NCI-H2196 treated with DMSO at 0.1 percent for 48 hours (cell line): ENCODE measurements around the gene VWA7.
A peak's percentile ranks its signal among the peaks of the same experiment; 100 is the strongest.

ENCODE experiments used
- DNase-seq: peaks from one replicate; lab custom pipeline; 2025; ENCODE audit not compliant: unreplicated experiment; lab: John Stamatoyannopoulos, UW

VWA7 gene

DNA sequence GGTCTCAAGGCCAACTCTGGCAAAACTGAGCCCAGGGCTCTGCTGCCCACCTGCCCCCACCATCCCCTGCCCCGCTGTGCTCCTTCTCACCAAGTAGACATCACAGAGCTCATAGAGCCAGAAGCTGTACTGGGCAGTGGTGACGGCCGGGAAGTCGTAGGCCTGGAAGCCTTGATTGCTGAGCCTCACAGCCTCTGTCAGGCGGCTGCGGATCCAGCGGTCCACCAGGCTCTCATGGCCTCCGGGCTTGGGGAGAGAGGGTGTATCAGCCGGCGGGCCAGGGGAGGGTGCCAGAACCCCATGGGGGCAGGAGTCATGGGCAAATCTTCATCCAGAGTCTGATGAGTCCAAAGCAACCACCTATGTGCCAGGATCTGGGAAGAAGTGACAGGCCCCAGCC is 2.8 kb upstream of the VWA7 start:
- DNase-seq, result no peak

DNA sequence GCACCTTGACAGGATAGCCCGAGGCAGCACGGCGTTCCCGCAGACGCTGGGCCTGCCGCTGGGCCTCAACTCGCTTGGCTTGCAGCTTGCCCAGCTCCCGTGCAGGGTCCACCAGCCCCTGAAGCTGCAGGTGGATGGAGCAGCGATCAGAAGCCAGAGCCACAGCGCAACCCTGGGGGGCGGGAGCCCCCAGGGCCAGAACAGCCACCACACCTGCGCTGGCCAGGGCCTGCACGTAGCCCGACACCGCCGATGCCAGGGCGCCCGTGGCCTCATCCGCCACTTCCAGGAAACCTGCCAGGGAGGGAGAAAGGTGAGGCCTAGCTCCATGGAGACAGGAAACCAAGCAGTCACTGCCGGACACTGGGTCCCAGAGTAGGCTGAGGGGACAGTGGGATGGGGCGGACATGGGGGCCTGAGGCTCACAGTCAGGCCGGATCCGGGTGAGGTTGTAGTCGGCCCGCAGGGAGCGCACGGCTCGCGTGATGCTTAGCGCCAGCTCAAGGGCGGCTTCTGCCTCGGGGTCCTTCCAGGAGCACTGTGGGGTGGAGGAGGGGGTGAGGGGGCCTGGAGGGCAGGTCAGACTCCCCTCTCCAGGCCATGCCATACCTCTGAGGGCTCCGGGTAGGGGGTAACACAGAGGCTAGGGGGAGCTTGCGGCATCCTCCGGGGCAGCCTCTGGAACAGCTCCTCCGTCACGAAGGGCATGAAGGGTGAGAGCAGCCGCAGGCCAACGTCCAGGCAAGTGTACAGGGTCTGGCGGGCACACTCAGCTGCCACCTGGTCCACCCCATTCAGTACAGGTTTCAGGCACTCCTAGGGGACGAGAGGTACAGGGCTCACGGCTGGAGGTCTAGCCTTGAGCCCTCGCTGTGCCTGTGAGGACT is 2.1 kb upstream of the VWA7 start:
- no peak for DNase-seq

DNA sequence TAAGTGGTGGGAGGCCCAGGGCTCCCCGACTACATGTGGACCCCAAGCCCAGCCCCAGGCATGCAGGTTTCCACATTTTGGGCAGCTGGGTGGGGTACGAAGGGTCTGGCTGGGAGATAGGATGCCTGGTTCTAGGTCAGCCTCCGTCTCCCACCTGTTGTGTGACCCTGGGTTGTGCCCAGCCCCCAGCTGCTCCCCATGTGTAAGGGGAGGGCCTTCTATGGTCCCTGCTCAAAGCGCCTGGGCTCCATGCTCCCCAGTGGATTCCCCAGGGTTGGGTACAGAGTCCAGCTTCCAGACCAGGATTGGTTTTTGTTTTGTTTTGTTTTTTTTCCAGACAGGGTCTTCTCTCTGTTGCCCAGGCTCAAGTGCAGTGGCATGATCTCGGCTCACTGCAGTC is 1.1 kb upstream of the VWA7 start:
- DNase-seq, result no peak

DNA sequence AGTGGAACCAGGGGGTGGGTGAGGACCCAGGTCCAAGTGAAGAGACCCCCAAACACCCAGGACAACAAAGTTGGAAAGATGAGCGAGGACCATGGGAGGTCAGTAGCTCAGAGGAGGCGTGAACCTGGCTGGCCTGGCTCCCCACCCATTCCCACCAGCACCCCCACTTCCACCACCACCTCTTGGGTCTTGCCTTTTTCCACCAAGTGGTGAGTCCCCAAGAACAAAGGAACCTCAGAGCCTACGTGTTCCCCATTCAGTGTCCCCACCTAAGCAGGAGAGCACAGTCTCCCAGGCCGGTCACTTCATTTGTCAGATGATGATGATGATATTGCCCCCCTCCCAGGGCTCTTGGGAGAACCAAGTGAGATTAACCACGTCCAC is 531 bp upstream of the VWA7 start:
- no peak for DNase-seq

DNA sequence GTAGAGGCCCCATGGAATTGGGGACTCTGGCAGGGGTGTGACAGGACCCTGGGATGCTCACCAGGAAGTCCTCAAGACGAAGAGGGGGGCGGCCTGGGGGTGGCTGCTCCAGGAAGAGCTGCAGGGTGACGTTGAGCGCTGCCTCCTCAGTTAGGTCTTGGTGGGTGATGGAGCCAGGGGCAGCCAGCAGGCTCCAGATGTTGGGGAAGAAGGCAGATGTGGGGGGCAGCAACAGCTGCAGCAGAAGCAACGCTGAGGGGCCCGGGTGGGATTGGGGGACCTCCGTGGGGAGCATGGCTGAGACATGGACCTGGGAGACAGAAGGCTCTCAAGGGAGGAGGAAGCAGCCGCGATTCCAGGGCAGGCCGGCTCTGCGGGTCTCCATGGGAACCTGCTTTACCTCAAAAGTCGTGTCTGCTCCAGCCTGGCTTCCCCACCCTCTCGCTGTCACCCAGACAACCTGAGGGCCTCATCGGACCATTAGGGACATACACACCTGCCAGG is 591 bp downstream of the VWA7 start:
- no peak for DNase-seq

DNA sequence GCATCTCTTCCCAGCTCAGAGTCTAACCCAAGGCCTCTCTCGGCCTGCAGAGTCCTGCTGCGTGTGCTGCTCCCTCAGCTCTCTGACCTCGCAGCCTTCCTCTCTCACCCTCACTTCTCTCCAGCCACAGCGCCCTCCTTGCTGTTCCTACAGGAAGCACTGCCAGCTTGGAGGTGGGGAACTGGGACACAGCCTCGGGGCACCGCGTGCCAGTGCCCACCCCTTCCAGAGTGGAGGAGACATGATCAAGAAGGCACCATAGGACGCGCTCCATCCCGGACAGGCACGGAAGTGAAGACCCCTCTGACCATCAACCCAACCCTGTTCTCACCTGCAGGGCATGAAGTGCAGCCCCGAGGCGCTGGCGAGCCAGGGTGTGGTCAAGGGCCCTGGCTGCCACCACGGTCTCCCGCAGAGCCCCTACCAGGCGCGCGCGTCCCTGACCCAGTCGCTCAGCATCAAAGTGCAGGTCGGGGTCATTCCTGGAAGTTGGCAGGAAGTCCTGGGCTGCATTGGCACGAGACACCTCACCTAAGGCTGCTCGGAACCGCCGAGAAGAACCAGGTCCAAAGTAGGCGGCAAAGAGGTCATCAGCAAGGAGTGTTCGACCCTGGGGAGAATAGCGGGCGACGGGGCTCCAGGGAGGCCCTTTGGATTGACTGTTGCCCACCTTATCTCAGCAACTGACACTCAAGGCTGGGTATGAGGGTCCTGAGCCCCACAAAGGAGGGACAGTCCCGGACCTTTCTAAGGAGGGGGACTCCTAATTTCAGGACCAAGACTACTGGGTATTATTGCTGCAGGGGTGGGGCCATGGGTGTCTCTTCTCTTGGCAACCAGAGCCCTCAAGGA is 1.3 kb downstream of the VWA7 start:
- DNase-seq, result no peak

DNA sequence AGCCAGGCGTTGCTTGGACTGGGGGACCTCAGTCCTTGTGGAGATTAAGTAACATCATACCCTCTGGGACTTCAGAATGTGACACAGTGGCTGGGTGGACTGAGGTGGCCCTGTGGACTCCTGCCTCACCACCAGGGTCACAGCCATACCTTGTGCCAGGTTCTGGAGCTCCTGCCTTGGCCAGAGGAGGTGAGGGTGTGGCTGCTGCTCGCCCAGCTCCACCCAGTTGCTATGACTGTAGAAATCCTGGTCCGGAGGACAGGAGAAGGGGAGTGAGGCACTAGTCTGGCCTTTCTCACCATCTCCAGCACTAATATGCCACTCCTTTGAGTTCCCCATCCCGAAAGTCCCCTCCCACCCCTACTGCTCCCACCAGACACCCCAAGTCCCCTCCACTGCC is 1.9 kb downstream of the VWA7 start:
- DNase-seq, result no peak

DNA sequence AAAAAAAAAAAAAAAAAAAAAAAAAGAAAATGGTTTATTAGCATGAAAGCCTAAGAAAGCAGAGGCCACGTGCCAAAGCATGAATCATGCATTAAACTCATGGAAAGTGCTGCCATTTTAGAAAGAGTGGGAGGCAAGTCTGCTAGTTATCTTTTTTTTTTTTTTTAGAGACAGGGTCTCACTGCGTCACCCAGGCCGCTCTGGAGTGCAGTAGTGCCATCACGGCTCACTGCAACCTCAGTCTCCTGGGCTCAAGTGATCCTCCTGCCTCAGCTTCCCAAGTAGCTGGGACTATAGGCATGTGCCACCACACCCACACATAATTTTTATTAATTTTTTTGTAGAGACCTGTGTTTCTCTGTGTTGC is 5.2 kb downstream of the VWA7 start:
- DNase-seq, result no peak

DNA sequence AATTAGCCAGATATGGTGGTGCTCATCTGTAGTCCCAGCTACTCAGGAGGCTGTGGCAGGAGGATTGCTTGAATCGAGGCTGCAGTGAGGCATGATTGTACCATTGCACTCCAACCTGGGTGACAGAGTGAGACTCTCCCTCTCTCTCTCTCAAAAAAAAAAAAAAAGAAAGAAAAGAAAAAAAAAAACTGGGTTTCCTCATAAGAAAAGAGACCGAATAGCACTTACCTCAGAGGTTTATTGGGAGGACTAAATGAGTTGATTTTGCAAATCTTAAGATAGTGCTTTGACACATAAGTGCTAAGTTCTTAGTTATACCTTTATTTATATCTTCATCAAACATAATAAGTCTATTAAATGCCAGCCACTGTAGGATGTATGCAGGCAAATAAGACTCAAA is 6.3 kb downstream of the VWA7 start:
- DNase-seq, result no peak

DNA sequence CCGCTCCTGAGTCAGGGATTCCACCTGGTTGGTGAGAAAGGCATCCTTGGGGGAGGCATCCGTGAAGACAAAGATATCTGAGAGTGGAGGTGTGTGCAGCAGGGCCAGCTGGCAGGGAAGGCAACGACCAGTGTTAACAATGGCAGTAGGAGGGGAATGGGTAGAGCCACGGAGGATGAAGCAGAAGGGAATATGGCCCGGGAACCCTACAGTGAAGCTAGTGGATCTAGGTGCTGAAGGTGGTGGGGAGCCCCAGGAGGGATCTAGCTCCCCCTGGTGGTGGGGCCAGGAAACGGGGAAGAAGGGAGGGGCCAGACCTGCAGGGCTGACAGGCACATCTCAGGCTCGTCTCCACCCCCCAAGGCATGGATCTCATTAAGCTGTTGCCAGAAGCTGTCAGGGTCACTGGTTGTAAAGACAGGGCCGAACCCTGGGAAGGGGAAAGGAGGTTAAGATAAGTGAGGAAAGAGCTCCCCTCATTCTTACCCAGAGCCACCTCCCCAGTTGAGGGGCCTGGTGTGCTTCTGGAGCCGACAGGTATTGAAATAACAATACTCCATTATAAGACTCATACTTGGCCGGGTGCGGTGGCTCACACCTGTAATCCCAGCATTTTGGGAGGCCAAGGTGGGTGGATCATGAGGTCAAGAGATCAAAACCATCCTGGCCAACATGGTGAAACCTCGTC is 7.3 kb downstream of the VWA7 start:
- peak; percentile 47 for DNase-seq

DNA sequence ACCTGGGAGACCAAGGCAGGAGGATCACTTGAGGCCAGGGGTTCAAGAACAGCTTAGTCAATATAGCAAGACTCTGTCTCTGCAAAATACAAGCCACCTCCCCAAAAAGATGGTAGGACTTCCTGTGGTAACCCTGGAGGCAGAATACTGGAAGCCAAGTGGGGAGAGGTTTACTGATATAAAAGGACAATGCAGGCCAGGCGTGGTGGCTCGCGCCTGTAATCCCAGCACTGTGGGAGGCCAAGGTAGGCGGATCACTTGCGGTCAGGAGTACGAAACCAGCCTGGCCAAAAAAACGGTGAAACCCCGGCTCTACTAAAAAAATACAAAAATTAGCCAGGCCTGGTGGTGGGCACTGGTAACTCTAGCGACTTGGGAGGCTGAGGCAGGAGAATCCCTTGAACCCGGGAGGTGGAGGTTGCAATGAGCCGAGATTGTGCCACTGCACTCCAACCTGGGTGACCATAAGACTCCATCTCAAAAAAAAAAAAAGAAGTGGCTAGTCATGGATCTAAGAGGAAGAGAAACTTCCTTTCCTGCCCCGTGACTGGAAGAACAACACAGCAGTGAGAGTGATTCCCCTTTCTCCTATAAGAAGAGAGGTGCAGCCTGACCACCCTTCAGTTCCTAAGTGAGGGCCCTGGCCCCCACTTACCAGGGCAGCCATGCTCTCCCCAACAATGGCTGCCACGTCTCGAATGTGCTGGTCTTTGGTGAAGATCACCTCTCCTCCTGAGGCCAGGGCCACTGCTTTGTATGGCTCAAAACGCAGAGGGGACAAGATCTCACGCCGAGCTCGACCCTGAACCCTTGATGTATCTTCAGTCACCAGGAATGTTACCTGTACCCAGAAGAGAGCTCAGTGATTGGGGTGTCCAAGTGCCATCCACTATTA is 8.5 kb downstream of the VWA7 start:
- DNase-seq, result no peak

DNA sequence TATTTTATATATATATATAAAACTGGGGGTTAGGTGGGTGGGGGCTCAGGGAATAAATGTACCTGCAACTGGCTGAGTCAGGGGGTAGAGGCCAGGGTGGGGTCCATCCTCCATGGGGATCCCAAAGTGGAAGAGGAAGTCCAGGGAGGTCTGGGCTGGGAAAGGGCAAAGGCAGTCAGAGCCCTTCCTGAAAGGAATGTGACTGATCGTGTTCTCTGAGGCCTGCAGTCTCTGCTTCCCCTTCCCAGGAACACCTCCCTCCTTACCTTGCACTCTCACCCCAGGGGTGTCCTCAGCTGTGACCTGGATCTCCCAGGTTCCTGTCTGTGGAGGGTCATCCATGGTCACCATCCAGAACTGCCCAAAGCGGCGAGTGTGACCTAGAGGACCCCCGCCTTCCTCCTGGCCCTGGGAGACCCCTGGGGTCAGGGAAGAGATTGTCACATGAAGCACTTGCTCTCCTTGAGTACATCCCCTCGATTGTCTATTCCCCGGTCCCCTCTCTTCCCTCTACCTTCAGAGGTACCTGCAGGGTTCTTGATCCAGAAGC is 10.0 kb downstream of the VWA7 start:
- DNase-seq, result no peak

DNA sequence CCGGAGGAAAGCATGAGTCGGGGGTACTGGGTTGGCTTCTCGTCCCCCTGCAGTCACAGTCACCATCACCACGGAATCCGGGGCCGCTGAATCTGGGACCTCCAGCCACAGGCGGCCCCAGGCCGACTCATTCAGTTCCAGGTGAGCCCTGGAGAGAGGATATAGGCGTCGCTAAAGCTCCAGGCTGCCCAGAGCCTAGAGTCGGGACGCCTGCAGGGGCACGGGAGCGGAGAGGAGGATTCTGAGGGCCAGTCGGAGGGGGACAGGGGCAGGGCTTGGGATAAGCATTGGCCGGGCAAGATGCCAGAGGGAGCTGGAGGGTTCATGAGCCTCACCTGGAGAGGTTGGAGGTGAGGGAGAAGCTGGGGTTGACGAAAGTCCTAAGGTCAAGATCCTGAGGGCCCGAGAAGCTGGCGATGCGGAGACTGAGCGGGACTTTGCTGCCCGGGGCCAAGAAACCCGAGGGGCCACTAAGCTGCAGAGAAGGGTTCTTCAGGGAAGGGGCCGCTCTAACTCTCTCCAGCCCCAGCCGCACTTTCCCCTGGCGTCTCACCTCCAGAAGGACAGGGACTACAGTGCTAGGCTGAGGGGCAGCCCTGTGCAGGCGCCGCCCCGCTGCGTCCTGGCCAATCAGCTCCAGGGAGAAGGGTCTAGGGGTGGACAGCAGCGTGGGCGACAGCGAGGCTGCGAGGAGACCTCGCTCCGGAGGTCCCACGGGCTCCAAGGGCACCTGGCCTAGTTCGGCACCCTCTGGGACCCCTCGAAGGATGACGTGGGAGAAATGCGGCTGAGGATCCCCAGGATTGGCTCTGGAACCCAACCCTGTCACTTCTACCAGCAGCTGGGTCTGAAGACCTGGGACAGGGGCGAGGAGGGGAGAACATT is 11.0 kb downstream of the VWA7 start:
- DNase-seq, result no peak

DNA sequence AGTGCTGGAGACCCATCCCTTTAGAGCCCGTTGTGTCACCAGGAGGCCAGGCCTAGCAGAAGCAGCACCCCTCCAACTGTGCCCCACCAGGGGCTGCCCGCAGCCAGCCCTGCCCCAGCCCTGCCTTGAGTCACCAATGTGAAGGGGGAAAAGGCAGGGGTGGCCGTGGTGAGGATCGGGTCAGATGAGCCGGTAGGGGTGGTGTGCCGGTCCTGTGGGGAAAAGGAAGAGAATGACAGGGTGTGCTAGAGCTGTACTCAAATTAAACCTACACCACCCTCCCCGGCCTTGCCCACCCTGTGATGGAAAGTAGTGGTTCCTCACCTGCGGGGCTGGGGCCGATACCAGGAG is 11.6 kb downstream of the VWA7 start:
- no peak for DNase-seq

DNA sequence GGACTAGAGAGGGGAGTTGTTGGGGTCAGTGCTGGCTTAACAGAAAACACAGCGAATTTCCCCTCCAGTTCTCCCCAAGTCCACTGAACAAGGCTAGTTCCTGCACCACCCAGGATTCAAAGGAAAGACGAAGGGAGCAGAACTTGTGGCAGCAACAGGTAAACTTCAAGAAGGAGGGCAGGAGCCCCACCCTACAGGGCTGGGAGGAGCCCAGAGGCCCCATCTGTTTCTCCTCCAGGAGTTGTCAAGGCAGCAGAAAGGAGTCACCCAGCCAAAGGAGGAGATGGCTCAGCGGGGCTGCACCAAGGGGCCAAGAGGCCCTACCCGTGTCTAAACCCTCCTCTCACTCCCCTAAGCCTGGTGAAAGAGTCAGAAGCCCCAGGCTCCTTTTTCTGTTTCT is 12.9 kb downstream of the VWA7 start:
- no peak for DNase-seq

DNA sequence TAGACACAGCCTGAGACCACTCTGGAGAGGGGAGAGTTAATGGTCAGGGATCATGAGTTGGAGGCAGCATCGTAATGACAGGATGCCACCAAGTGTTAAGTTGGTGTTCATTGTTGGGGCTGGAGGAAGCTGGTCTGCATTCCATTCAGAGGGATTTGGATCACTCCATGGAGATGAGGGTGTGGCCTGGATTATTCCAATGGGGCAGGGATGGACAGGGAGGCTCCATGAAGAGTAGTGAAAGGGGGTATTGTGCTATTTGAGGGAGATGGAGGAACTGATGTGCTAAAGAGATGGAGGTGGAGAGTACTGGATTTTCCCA is 13.5 kb downstream of the VWA7 start:
- DNase-seq, result no peak

DNA sequence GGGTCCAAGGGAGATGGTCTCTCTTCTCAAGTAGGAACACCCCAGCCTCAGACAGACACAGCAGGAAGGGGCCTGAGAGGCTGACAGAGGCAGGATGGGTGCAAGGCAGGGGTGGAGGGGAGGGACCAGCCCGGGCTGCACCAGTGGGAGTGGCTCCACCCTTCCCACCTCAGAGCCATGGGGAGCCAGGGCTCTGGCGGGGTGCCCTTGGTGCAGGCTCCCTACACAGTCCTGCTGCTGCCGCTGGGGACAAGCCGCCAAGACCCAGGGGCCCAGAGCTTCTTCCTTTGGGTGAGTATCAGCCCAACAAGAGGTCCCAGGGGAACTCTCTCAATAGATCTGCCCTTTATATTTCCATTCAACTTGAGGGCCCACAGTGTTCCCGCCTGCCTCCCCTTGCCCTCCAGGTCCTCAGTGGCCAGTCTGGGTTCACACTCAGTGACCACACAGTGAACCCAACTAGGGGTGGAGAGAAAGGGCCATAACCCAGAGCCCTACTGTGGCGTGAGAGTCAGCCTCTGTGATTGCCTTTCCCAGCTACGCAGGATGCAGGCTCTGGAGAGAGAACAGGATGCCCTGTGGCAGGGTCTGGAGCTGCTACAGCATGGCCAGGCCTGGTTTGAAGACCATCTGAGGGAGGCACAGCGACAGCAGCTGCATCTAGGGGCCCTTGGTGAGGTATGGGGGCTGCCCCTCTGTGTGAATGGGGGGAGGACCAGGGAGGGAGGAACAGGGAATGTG is 14.1 kb downstream of the VWA7 start:
- no peak for DNase-seq

DNA sequence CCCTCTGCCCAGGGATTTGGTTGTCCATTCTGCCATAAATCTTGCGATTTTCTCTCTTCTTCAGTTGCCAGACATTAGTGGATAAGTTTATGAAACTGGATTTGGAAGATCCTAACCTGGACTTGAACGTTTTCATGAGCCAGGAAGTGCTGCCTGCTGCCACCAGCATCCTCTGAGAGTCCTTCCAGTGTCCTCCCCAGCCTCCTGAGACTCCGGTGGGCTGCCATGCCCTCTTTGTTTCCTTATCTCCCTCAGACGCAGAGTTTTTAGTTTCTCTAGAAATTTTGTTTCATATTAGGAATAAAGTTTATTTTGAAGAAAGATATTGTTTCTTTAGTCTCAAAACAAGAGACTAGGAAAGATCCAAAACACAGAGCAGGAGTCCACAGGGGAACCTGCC is 14.8 kb downstream of the VWA7 start, which contains the start of gene SAPCD1:
TSS of gene SAPCD1 (plus strand) at position 301 of the 400 bp plus-strand sequence. CDS start 399 bp downstream, outside the sequence.
- DNase-seq, result no peak

DNA sequence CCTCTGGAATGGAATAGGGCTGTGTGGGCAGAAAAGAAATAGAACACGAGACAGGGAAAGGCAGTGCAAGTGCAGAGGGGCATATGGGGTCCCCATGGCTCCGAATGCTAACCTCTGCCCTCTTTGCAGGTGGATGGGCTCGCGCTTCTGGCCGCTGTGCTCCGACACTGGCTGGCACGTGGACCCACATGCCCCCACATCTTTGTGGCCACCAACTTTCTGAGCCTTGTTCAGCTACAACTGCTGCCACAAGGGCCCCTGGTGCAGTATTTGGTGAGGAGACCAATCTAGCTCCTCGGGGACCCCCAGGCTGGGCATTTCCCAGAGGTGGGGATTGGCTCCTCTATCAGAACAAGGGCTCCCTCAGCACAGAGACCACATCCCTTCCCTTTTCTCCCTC is 15.8 kb downstream of the VWA7 start:
- no peak for DNase-seq
